Frontal cortex (tissue), 4 donors: Measurements from ENCODE around the gene EML6. TPM values are rescaled to one million over a fixed set of nuclear protein-coding genes. Genes with fewer than 3 reads are reported as not detected.

Experiments used
- DNase-seq, 2 donors: peaks; one replicate each; pipeline ENCODE4 v3.0.0; 2012; ENCODE audit warnings: low spot score in 2 of 2
- FAIRE-seq: peaks from 2 replicates; lab custom pipeline; 2012; peaks lifted over from hg19 to GRCh38; lab: Jason Lieb, UNC
- total RNA-seq: library from RNA; depleted of rRNA; stranded (reverse); fragments of >200 nt; gene quantifications from one replicate; pipeline ENCODE4 v1.2.3, GENCODE V29; 2014
- donor health status: control.
- donor health status: control.
- donor health status: control.

EML6 gene
- total RNA-seq, 1 donor from 2014 or later: 5.3 TPM

GRCh38 chr2:54741250-54741649, 17.8 kb downstream of the EML6 start:
- FAIRE-seq: no peak
- DNase-seq: no peak

- no peak for FAIRE-seq
- no peak for DNase-seq
These were observed 26.6 kb downstream of the EML6 start for GRCh38 chr2:54750040-54750439.

- DNase-seq (no peak), FAIRE-seq (no peak)
These were observed 29.0 kb downstream of the EML6 start for GRCh38 chr2:54752439-54752838.

GRCh38 chr2:54755641-54756326, 32.3 kb downstream of the EML6 start:
- no peak for FAIRE-seq

GRCh38 chr2:54757500-54757899, 34.0 kb downstream of the EML6 start:
- DNase-seq (no peak), FAIRE-seq (no peak)

More at GRCh38 chr2:54755641-54756326, 32.3 kb downstream of the EML6 start:
- no peak for DNase-seq

GRCh38 chr2:54758951-54759350, 35.5 kb downstream of the EML6 start:
- DNase-seq (no peak), FAIRE-seq (no peak)

- no peak for DNase-seq
- FAIRE-seq: no peak
These were observed 36.8 kb downstream of the EML6 start for GRCh38 chr2:54760310-54760709.

GRCh38 chr2:54763636-54764291, 40.3 kb downstream of the EML6 start:
- FAIRE-seq (no peak), DNase-seq (no peak)

GRCh38 chr2:54767921-54768320, 44.5 kb downstream of the EML6 start:
- DNase-seq (no peak), FAIRE-seq (no peak)

- FAIRE-seq: no peak
- DNase-seq: no peak
These were observed 45.4 kb downstream of the EML6 start for GRCh38 chr2:54768772-54769428.

- FAIRE-seq (no peak), DNase-seq (no peak)
These were observed 46.7 kb downstream of the EML6 start for GRCh38 chr2:54770211-54770610.

GRCh38 chr2:54770676-54771075, 47.2 kb downstream of the EML6 start:
- FAIRE-seq (no peak), DNase-seq (no peak)

- FAIRE-seq (no peak), DNase-seq (no peak)
These were observed 47.9 kb downstream of the EML6 start for GRCh38 chr2:54771166-54771885.

GRCh38 chr2:54772110-54772509, 48.6 kb downstream of the EML6 start:
- FAIRE-seq (no peak), DNase-seq (no peak)

GRCh38 chr2:54772531-54772930, 49.1 kb downstream of the EML6 start:
- no peak for FAIRE-seq

GRCh38 chr2:54773233-54773632, 49.8 kb downstream of the EML6 start:
- DNase-seq: no peak
- FAIRE-seq: no peak

More at GRCh38 chr2:54772531-54772930, 49.1 kb downstream of the EML6 start:
- DNase-seq: no peak

- DNase-seq (no peak), FAIRE-seq (no peak)
These were observed 50.4 kb downstream of the EML6 start for GRCh38 chr2:54773838-54774237.

GRCh38 chr2:54775710-54776109, 52.2 kb downstream of the EML6 start:
- FAIRE-seq (no peak), DNase-seq (no peak)

- DNase-seq (no peak), FAIRE-seq (no peak)
These were observed 53.0 kb downstream of the EML6 start for GRCh38 chr2:54776494-54776893.

GRCh38 chr2:54783349-54783748, 59.9 kb downstream of the EML6 start:
- no peak for FAIRE-seq
- no peak for DNase-seq

- FAIRE-seq (no peak), DNase-seq (no peak)
These were observed 63.8 kb downstream of the EML6 start for GRCh38 chr2:54787270-54787669.
